Activated T-cell treated with anti-CD3 and anti-CD28 coated beads, Interleukin-2, amount 50 U/mL, for 4 hours (primary cell): ENCODE data around the gene GLS2. TPM values are rescaled to one million over a fixed set of nuclear protein-coding genes. Genes with fewer than 3 reads are reported as not detected.
A peak's percentile ranks its signal among the peaks of the same experiment; 100 is the strongest.
"Not testable (repeated sequence)": the region's sequence is repeated elsewhere in the genome, so short reads cannot be mapped to it uniquely, and the experiment has no call there.

Source experiments
- ATAC-seq, 2 donors: fragments of 200-7000 bp; cut with Tn5 transposase; one replicate each; pipeline ENCODE4 v1.10.0; 2021
- DNase-seq: peaks from one replicate; pipeline ENCODE4 v3.0.0-alpha.2; 2020
- H3K27me3 Mint-ChIP-seq: one replicate; pipeline ENCODE4 v1.8.0; 2021; ENCODE audit warnings: low read depth, mixed read lengths
- H3K36me3 Mint-ChIP-seq: one replicate; pipeline ENCODE4 v1.8.0; 2022; ENCODE audit warnings: mixed read lengths; ENCODE audit not compliant: insufficient read depth
- H3K4me1 Mint-ChIP-seq: one replicate; pipeline ENCODE4 v1.8.0; 2021; ENCODE audit warnings: low read depth, mixed read lengths
- H3K4me3 Mint-ChIP-seq: one replicate; pipeline ENCODE4 v1.8.0; 2021; ENCODE audit warnings: mild to moderate bottlenecking, moderate library complexity, mixed read lengths
- H3K9me3 Mint-ChIP-seq: one replicate; pipeline ENCODE4 v1.8.0; 2021; ENCODE audit warnings: mixed read lengths
- total RNA-seq, 3 donors: library from RNA; stranded (reverse); gene quantifications; one replicate each; pipeline ENCODE4 v1.2.1, GENCODE V29; 2021

GLS2 gene
- 1 to 10 TPM; 1.7 to 4.2 (median 2.2) TPM for total RNA-seq

DNA sequence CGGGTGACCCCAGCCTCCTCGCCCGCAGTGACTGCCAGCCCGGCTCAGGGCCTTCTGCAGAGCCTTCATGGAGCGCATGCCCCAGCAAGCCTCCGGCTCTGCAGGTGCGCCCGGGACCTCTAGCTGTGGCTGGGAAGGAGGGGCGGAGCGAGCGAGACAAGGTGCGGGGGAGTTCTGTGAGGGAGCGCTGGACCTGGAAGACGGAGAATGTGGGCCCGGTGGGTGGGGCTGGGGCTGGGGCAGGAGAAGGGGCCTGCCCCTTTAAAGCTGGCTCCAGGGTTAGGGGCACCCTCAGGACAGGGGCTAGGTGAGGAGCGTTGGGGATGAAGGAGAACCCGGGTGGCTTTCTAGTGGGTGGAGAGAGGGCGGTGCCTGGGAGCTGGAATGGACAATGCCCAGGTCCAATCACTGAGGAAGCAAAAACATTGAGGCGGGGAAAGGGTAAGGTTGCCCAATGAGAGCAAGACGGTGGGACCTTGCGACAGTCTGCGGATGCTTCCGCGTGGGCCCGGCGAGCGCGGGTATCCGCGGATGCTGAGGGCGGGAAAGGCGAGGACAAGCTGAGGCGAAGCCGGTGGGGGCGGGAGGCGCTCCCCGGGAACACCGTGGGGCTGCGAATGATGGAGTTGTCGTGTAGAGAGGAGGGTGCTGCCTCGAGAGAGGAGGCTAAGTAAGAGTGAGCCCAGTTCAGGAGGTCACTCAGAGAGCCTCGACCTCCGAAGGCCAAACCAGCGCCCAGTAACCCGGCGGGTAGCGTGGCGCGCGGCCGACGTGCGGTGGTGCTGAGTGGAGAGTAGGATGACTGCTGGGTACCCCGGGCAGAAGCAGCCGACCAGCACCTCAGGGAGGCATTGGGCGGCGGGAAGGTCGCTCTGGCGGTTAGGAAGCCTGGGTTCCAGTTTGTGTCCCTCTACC is at the start of gene GLS2:
GLS2 (minus strand) TSS at position 121 of the 915 bp plus-strand sequence; CDS start at position 78, 43 bp downstream.
- ATAC-seq (peak; percentile 93 to 97), DNase-seq (peak; percentile 66)
- no peaks in the 10 kb centered on the region for H3K9me3 Mint-ChIP-seq
- peaks cover 17% of the 10 kb centered on the region for H3K27me3 Mint-ChIP-seq
- peaks cover 12% of the 10 kb centered on the region for H3K4me1 Mint-ChIP-seq
- H3K36me3 Mint-ChIP-seq: no peaks in the 10 kb centered on the region
- H3K4me3 Mint-ChIP-seq: peak within 1 kb of the TSS; percentile 86

DNA sequence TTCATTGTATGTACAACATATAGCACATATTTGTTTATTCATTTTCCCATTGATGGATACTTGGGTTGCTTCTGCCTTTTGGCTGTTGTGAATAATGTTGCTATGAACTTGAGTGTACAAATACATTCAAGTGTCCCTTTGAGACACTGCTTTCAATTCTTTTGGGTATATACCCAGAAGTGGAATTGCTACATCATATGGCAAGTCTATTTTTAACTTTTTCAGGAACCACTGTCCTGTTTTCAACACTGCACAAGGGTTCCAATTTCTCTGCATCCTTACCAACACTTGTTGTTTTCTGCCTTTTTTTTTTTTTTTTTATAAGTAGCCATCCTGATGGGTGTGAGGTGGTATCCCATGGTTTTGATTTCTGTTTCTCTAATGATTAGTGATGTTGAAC is 49.6 kb upstream of the GLS2 start:
- Mint-ChIP-seq H3K27me3 (no peaks in the 10 kb centered on the region), H3K4me1 (peaks cover 2% of the 10 kb centered on the region), H3K4me3 (no peak overlapping the region), H3K36me3 (no peaks in the 10 kb centered on the region), H3K9me3 (no peaks in the 10 kb centered on the region)
- no peak for DNase-seq
- ATAC-seq: no peak

DNA sequence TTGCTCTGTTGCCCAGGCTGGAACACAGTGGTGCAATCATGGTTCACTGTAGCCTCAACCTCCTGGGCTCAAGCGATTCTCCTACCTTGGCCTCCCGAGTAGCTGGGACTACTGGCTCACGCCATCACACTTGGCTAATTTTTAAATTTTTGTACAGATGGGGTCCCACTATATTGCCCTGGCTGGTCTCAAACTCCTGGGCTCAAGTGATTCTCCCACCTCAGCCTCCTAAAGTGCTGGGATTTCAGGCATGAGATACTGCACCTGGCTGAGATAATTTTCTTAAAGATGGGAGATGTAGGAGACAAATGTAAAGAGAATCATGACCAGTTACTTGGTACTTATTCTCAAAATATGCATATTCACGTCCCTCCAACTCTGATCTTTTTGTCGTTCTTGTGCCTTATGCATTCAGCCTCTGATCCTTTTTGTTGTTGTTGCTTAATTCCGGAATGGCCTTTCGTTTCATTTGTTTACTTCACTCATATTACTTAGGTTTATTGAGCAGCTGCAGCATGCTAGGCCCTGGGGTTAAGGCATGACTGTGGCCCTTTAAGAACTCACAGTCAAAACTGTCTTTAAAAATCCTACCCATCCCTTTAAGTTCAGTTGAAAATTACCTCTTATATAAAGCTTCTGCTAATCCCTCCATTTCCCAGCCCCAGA is 42.6 kb upstream of the GLS2 start:
- H3K9me3 Mint-ChIP-seq: no peaks in the 10 kb centered on the region
- no peaks in the 10 kb centered on the region for H3K36me3 Mint-ChIP-seq
- DNase-seq (no peak), ATAC-seq (no peak)
- H3K4me3 Mint-ChIP-seq: no peak overlapping the region
- no peaks in the 10 kb centered on the region for H3K27me3 Mint-ChIP-seq
- no peaks in the 10 kb centered on the region for H3K4me1 Mint-ChIP-seq

DNA sequence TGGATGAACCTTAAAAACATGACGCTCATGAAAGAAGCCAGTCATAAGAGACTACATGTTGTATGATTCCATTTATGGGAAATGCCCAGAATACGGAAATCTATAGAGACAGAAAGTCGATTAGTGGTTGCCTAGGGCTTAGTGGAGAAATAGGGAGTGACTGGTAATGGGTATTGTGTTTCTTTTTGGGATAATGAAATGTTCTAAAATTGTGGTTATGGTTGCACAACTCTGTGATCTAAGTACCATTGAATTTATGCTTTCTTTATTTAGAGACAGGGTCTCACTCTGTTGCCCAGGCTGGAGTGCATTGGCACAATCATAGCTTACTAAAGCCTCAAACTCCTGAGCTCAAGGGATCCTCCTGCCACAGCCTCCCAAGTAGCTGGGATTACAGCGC is 41.7 kb upstream of the GLS2 start:
- no peak for ATAC-seq
- no peak for DNase-seq
- no peaks in the 10 kb centered on the region for H3K9me3 Mint-ChIP-seq

DNA sequence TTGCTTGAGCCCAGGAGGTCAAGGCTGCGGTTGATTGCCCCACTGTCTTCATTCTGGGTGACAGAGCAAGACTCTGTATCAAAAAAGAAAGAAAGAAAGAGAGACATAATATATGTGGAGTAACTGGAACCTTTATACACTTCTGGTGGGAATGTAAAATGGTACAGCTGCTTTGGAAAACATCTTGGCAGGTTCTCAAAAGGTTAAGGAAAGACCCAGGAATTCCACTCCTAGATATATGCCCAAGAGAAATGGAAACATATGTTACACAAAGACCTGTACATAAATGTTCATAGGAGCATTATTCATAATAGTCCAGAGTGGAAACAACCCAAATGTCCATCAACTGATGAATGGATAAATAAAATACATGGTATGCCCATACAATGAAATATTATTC is 40.9 kb upstream of the GLS2 start:
- no peaks in the 10 kb centered on the region for H3K9me3 Mint-ChIP-seq
- no peaks in the 10 kb centered on the region for H3K36me3 Mint-ChIP-seq
- no peak for ATAC-seq
- no peak overlapping the region for H3K4me3 Mint-ChIP-seq
- peaks cover 1% of the 10 kb centered on the region for H3K4me1 Mint-ChIP-seq
- no peaks in the 10 kb centered on the region for H3K27me3 Mint-ChIP-seq
- DNase-seq: no peak

More for the DNA sequence above, 41.7 kb upstream of the GLS2 start:
- H3K4me1 Mint-ChIP-seq: no peaks in the 10 kb centered on the region
- H3K27me3 Mint-ChIP-seq: no peaks in the 10 kb centered on the region
- H3K4me3 Mint-ChIP-seq: no peak overlapping the region
- no peaks in the 10 kb centered on the region for H3K36me3 Mint-ChIP-seq

DNA sequence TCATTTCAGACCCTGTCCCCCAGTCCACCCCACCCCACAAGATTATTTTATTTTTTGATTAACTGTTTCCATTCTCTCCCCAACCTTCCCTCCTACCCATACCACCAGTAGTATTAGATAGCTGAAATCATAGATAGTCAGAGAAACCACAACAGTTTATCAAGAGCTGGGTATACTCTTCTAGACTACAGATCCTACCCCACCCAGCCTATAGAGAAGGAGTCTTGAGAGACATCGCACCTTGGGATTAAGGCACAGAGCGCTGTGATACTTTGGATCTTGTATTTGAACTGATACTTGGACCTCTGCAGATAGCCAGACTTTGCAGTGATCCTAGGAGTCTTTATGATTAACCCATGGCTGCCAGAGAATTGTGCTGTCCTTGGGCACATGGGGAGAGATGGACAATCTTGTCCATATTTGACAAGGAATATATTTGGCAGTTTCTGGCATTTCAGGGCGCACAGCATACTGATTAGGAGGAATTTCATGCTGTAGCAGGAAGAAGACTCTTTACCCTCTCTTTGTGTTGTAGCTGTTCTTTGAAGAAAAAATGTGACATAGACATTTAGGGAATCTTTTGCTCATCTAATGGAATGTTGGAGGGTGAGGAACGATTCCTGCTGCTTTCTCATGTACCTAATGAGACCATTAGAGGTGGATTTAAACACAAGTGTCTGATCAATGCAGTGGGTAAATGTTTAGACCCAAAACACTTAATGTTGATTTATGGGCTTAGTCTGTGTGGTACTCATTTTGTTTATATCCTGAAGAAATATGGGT is 34.6 kb upstream of the GLS2 start:
- no peaks in the 10 kb centered on the region for H3K36me3 Mint-ChIP-seq
- no peak for DNase-seq
- H3K4me3 Mint-ChIP-seq: peak overlapping the region; percentile 79
- no peaks in the 10 kb centered on the region for H3K27me3 Mint-ChIP-seq
- peaks cover 35% of the 10 kb centered on the region for H3K4me1 Mint-ChIP-seq
- no peaks in the 10 kb centered on the region for H3K9me3 Mint-ChIP-seq
- peak; percentile 51 to 73 for ATAC-seq

DNA sequence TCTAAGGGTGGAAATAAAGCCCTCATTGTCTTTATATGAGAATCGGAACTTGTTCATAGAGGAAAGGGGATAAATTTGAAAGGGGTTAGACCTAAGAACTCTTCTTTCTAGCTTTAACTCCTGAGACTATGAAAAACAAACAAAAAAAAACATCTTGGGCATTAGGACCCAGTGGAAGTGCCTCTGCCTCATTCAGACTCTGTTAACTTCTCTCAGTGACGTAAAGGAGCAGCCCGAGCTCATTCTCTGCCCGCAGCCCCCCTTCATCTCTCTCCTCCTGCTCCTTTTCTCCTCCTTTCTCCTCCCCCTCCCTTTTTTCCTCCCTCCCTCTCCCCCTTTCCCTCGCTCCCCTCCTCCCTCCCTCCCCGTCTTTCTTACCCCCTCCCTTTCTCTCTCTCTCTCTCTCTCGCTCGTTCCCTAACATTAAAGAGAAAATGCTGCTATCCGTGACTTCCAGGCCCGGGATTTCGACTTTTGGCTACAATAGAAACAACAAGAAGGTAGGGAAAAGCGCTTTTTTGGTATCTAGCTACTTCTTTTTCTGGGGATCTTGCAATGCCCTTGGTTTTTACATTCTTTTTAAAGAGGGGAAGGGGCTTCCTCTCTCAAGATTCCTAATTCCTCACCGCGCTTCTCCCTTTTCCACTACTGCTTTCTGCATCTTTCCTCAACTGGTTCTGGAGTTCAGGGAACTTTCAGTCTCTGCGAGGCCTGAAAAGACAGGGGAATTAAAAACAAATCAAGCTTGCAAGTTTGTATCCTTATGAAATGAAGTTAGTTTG is 33.8 kb upstream of the GLS2 start, which contains the start of gene RBMS2:
RBMS2 (plus strand) TSS at position 231 of the 782 bp plus-strand sequence; CDS start at position 435, 204 bp downstream.
- ATAC-seq (peak; percentile 74 to 85), DNase-seq (peak; percentile 28)
- Mint-ChIP-seq H3K4me1 (peaks cover 35% of the 10 kb centered on the region), H3K36me3 (no peaks in the 10 kb centered on the region), H3K27me3 (no peaks in the 10 kb centered on the region), H3K4me3 (peak within 1 kb of the TSS; percentile 79), H3K9me3 (no peaks in the 10 kb centered on the region)

DNA sequence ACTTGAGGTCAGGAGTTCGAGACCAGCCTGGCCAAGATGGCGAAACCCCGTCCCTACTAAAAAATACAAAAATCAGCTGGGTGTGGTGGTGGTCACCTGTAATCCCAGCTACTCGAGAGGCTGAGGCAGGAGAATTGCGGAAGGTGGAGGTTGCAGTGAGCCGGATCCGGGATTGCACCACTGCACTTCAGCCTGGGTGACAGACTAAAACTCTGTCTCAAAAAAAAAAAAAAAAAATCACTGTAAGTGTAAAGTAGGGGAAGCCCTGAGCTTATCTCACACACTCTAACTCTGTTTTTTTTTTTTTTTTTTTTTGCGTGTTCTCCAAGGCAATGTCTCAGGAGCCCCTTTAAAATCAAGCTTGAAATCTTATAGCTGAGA is 33.2 kb upstream of the GLS2 start:
- no peaks in the 10 kb centered on the region for H3K36me3 Mint-ChIP-seq
- H3K9me3 Mint-ChIP-seq: no peaks in the 10 kb centered on the region
- no peak for DNase-seq
- H3K4me3 Mint-ChIP-seq: peak overlapping the region; percentile 79
- H3K4me1 Mint-ChIP-seq: peaks cover 35% of the 10 kb centered on the region
- no peak for ATAC-seq
- no peaks in the 10 kb centered on the region for H3K27me3 Mint-ChIP-seq

DNA sequence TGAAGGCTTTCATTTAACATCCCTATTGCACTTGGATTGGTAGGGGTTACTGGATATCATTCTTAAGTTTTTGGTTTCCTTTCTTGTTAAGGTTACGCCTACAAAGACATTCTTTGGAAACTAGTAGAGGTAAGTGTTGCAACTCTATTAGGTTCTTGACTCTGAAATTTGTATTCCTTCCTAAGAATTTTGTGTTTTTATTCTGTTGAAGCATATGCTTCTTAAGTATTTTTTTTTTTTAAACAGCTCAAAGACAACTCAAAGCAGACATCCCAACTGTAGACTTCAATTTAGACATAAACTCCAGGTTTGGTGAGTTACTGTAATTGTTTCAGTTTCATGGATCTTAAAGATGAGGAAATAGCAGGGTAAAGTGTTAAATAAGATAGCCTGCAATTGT is 32.5 kb upstream of the GLS2 start:
- peaks cover 35% of the 10 kb centered on the region for H3K4me1 Mint-ChIP-seq
- H3K36me3 Mint-ChIP-seq: no peaks in the 10 kb centered on the region
- H3K9me3 Mint-ChIP-seq: no peaks in the 10 kb centered on the region
- ATAC-seq (no peak), DNase-seq (no peak)
- H3K4me3 Mint-ChIP-seq: peak overlapping the region; percentile 68
- no peaks in the 10 kb centered on the region for H3K27me3 Mint-ChIP-seq

DNA sequence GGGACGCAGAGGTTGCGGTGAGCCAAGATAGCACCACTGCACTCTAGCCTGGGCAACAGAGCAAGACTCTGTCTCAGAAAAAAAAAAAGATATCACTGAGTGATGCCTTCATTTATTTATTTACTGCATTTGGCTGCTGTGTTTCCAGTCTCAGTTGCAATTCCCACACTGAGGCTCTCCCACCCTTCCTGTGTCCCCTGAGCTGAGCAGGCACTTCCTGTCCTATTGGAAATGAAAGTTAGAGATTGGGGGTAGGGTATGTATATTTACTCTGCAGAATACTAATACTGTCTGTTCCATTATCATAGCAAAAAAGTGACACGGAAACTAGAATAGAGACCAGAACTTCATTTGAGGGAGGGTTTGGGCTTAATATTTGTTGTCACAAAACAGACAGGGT is 32.1 kb upstream of the GLS2 start:
- Mint-ChIP-seq H3K36me3 (no peaks in the 10 kb centered on the region), H3K27me3 (no peaks in the 10 kb centered on the region), H3K4me1 (peaks cover 35% of the 10 kb centered on the region), H3K9me3 (no peaks in the 10 kb centered on the region), H3K4me3 (no peak overlapping the region)
- ATAC-seq (no peak), DNase-seq (no peak)

DNA sequence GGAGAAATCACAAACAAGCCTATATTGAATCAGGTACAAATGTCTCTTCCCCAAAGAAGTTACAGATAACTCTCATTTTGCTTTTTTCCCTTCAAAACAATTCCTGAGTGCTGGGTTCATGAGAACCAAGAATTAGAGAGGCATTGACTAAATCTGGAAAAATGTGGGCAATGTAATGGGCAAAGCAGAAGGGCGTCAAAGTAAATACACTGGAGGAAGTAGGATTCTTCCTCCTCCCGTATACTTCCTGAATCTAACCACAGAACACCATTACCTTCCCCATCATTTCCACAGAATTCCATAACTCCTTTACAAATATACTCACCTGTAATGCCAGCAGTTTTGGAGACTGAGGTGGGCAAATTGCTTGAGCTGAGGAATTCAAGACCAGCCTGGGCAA is 30.6 kb upstream of the GLS2 start:
- Mint-ChIP-seq H3K4me3 (no peak overlapping the region), H3K9me3 (no peaks in the 10 kb centered on the region), H3K4me1 (peaks cover 34% of the 10 kb centered on the region), H3K36me3 (no peaks in the 10 kb centered on the region), H3K27me3 (no peaks in the 10 kb centered on the region)
- ATAC-seq: no peak
- no peak for DNase-seq

DNA sequence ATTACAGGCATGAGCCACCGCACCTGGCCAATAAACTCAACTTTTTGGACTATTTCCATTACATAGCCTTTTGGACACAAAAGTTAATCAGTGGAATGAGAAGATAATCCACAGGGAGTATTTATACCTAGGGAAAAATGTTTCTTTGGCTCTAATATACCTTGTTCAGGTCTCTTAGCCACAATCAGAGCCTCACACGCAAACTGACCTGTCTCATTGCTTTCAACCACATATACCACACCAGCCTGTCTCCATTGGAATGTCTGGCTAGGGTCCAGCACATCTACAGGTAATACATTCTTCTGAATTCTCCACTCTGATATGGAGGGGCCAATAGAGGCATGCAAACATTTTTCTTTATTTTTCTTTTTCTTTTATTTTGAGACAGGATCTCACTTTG is 29.9 kb upstream of the GLS2 start:
- Mint-ChIP-seq H3K4me3 (no peak overlapping the region), H3K36me3 (no peaks in the 10 kb centered on the region), H3K27me3 (no peaks in the 10 kb centered on the region), H3K9me3 (no peaks in the 10 kb centered on the region), H3K4me1 (peaks cover 31% of the 10 kb centered on the region)
- ATAC-seq (no peak), DNase-seq (no peak)

DNA sequence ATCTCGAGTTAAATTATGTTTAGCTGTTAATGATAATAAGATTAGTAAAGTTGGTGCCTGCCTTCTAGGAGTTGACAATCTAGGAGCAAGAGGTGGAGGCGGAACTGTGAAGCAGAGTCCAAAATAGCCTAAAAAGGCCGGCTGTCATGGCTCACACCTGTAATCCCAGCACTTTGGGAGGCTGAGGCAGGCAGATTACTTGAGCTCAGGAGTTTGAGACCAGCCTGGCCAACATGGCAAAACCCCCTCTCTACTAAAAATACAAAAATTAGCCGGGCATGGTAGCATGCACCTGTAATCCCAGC is 26.0 kb upstream of the GLS2 start:
- H3K4me1 Mint-ChIP-seq, H3K9me3 Mint-ChIP-seq, DNase-seq, ATAC-seq, H3K4me3 Mint-ChIP-seq, H3K36me3 Mint-ChIP-seq, H3K27me3 Mint-ChIP-seq: not testable (repeated sequence)

DNA sequence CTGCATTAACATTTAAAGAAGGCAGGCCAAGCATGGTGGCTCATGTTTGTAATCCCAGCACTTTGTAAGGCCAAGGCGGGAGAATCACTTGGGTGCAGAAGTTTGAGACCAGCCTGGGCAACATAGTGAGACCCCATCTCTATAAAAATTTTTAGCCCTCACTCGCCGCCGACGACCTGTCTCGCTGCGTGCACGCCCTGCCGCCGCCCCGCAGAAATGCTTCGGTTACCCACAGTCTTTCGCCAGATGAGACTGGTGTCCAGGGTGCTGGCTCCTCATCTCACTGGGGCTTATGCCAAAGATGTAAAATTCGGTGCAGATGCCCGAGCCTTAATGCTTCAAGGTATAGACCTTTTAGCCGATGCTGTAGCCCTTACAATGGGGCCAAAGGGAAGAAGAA is 22.8 kb upstream of the GLS2 start:
- Mint-ChIP-seq H3K36me3 (no peaks in the 10 kb centered on the region), H3K4me1 (peaks cover 1% of the 10 kb centered on the region), H3K27me3 (peaks cover 7% of the 10 kb centered on the region), H3K4me3 (no peak overlapping the region), H3K9me3 (no peaks in the 10 kb centered on the region)
- ATAC-seq (no peak), DNase-seq (no peak)
